NCI-H82 treated with DMSO at 0.1 percent for 48 hours (cell line): ENCODE measurements around the gene EPHB3.

Experiments used
- DNase-seq: peaks from one replicate; lab custom pipeline; 2025; ENCODE audit not compliant: unreplicated experiment; lab: John Stamatoyannopoulos, UW

EPHB3 gene

GRCh38 chr3:184543256-184543655 lies 18.3 kb upstream of the EPHB3 start:
- DNase-seq = no peak

- peak; percentile 73 for DNase-seq
These were observed 17.6 kb upstream of the EPHB3 start for GRCh38 chr3:184543843-184544512.

GRCh38 chr3:184544513-184544861 lies 17.1 kb upstream of the EPHB3 start:
- no peak for DNase-seq

GRCh38 chr3:184545769-184546168 lies 15.8 kb upstream of the EPHB3 start:
- DNase-seq = no peak

GRCh38 chr3:184546252-184546651 lies 15.3 kb upstream of the EPHB3 start:
- DNase-seq = no peak

- DNase-seq = no peak
These were observed 11.6 kb upstream of the EPHB3 start for GRCh38 chr3:184549796-184550577.

GRCh38 chr3:184551103-184551502 lies 10.5 kb upstream of the EPHB3 start:
- no peak for DNase-seq

- DNase-seq = no peak
These were observed 9.8 kb upstream of the EPHB3 start for GRCh38 chr3:184551614-184552256.

GRCh38 chr3:184552296-184552695 lies 9.3 kb upstream of the EPHB3 start:
- no peak for DNase-seq

GRCh38 chr3:184552863-184553262 lies 8.7 kb upstream of the EPHB3 start:
- no peak for DNase-seq

- DNase-seq = no peak
These were observed 8.2 kb upstream of the EPHB3 start for GRCh38 chr3:184553385-184553784.

- DNase-seq = no peak
These were observed 7.1 kb upstream of the EPHB3 start for GRCh38 chr3:184554461-184554860.

GRCh38 chr3:184556582-184557347 lies 4.8 kb upstream of the EPHB3 start:
- DNase-seq = no peak

- DNase-seq = no peak
These were observed 4.1 kb upstream of the EPHB3 start for GRCh38 chr3:184557348-184557950.

- DNase-seq = no peak
These were observed 2.9 kb upstream of the EPHB3 start for GRCh38 chr3:184558726-184559125.

- no peak for DNase-seq
These were observed 2.2 kb upstream of the EPHB3 start for GRCh38 chr3:184559336-184559735.

- DNase-seq = no peak
These were observed 1.1 kb upstream of the EPHB3 start for GRCh38 chr3:184560531-184560930.

GRCh38 chr3:184561913-184562877 lies 610 bp downstream of the EPHB3 start:
- DNase-seq = no peak

- DNase-seq = no peak
These were observed 1.4 kb downstream of the EPHB3 start for GRCh38 chr3:184562878-184563560.
